ENCODE results near the gene PET100. TPM values are rescaled to one million over a fixed set of nuclear protein-coding genes. Genes with fewer than 3 reads are reported as not detected.

Gene PET100
- total RNA-seq, 6 experiments from 2014 or later: 82.1 to 138 (median 110) TPM

DNA sequence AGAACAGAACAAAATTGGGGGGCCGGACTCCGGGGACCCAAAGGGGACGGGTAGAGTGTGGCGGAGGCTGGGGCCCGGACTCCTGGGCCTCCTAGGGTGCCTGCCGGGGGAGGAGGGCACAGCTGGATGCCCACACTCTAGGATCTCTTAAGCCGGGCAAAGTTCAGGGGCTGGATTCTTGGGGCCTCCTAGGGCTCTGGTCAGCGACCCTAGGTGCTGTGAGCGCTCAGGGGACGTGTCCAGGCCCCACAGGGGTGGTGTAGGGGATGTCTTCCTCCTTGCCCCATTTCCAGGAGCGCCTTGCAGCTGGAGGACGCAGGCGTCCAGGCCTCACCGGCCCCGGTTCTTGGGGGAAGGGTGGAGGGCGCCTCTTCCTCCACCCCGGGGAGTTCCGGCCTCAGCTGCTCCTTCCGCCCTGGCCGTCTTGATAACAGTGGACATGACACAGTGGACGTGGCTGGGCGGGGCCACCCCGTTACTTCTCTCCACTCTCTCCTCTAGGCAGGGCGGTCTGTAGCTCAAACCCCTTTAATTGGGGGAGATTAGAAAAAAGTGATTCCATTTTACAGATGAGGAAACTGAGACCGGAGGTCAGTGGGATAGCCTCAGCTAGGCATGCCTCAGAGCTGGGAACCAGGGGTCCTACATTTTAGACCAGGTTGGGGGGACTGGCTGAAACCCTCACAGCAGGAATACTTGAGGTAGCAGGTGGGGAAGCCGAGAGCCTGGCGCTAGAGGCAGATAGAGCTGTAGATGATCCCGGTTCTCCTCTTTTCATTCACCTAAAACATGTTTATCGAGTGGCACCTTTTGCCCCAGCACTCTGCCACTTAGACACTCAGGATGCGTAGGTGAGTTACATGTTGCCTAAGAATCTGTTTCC lies 8.0 kb downstream of the PET100 start:
- TF ChIP-seq, protein P1, sequence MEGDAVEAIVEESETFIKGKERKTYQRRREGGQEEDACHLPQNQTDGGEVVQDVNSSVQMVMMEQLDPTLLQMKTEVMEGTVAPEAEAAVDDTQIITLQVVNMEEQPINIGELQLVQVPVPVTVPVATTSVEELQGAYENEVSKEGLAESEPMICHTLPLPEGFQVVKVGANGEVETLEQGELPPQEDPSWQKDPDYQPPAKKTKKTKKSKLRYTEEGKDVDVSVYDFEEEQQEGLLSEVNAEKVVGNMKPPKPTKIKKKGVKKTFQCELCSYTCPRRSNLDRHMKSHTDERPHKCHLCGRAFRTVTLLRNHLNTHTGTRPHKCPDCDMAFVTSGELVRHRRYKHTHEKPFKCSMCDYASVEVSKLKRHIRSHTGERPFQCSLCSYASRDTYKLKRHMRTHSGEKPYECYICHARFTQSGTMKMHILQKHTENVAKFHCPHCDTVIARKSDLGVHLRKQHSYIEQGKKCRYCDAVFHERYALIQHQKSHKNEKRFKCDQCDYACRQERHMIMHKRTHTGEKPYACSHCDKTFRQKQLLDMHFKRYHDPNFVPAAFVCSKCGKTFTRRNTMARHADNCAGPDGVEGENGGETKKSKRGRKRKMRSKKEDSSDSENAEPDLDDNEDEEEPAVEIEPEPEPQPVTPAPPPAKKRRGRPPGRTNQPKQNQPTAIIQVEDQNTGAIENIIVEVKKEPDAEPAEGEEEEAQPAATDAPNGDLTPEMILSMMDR (IDR thresholded peaks at IDR 0.05): no peak
- Mint-ChIP-seq H3K9me3 (peaks cover 4% of the 10 kb centered on the region; the same call in 1 of the 2 replicates), H3K27ac (no peak overlapping the region), H3K4me3 (no peak overlapping the region), H3K36me3 (ENCODE audit: low read depth) (no peaks in the 10 kb centered on the region), H3K4me1 (ENCODE audit: low read depth) (no peaks in the 10 kb centered on the region), H3K27me3 (ENCODE audit: insufficient read depth) (peaks cover 4% of the 10 kb centered on the region)
- DNase-seq: no peak

DNA sequence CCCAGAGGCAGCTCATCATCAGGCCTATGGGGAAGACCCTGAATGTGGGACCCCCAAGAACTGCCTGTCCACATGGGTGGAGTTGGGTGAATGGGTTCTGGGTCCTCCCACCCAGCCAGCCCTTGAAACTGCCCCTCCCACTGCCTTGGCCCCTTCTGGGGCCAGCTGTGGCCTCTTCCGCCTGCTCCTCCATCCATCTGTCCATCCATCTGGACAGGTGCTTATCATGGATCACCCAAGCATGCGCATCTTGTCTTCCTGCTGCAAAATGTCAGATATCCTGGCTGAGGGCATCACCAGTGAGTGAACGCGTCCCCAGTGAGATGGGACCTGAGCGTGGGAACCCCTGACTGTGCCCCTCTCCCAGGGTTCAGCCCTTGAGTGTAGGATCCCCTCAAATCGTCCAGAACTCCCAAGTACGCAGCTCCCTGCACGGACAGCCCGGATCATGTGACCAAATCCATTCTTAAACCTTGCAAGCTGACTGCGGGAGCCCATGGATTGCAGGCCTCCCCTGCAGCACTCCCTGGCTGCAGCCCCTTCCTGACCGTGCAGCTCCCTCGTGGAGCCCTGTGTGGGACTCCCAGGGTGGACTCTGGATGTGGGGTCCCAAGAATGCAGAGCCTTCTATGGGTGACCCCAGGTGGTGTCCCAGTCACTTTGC lies 9.3 kb downstream of the PET100 start:
- TF ChIP-seq, protein P1 (IDR thresholded peaks at IDR 0.05): no peak
- Mint-ChIP-seq H3K27me3 (ENCODE audit: insufficient read depth) (peaks cover 4% of the 10 kb centered on the region), H3K4me3 (no peak overlapping the region), H3K4me1 (ENCODE audit: low read depth) (no peaks in the 10 kb centered on the region), H3K27ac (no peak overlapping the region), H3K36me3 (ENCODE audit: low read depth) (no peaks in the 10 kb centered on the region), H3K9me3 (peaks cover 4% of the 10 kb centered on the region; the same call in 1 of the 2 replicates)
- no peak for DNase-seq

DNA sequence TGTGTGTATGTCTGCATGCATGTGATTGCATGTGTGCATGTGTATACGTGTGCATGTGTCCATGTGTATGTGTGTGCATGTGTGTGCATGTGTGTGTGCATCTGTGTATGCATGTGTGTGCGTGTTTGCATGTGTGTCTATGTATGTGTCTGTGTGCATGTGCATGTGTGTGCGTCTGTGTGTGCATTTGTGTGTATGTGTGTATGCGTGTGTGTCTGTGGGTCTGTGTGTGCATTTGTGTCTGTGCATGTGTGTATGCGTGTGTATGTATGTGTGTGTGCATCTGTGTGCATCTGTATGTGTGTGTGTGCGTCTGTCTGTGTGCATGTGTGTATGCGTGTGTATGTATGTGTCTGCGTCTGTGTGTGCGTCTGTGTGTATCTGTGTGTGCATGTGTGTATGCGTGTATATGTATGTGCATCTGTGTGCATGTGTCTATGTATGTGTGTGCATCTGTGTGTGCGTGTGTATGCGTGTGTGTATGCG lies 10.3 kb downstream of the PET100 start:
- Mint-ChIP-seq H3K27me3 (ENCODE audit: insufficient read depth) (peaks cover 4% of the 10 kb centered on the region), H3K36me3 (ENCODE audit: low read depth) (no peaks in the 10 kb centered on the region), H3K9me3 (peaks cover 4% of the 10 kb centered on the region; the same call in 1 of the 2 replicates), H3K27ac (no peak overlapping the region), H3K4me3 (no peak overlapping the region), H3K4me1 (ENCODE audit: low read depth) (no peaks in the 10 kb centered on the region)
- TF ChIP-seq, protein P1 (IDR thresholded peaks at IDR 0.05): no peak
- no peak for DNase-seq

DNA sequence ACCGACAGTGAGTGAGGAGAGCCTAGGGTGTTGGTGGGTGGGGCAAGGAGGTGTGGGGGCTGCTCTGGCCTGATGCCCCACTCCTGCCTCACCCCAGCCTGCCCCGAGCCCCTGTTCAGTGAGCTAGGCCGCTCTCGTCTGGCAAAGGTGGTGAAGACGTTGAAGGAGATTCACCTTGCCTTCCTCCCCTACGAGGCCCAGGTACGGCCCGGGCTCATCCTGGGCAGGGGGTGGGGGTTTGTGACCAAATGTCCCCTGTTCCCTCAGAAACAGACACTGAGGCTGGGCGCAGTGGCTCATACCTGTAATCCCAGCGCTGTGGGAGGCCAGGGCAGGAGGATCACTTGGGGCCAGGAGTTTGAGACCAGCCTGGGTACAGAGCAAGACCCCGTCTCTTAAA lies 11.2 kb downstream of the PET100 start:
- Mint-ChIP-seq H3K27ac (no peak overlapping the region), H3K4me3 (no peak overlapping the region)
- TF ChIP-seq, protein P1 (IDR thresholded peaks at IDR 0.05): no peak

DNA sequence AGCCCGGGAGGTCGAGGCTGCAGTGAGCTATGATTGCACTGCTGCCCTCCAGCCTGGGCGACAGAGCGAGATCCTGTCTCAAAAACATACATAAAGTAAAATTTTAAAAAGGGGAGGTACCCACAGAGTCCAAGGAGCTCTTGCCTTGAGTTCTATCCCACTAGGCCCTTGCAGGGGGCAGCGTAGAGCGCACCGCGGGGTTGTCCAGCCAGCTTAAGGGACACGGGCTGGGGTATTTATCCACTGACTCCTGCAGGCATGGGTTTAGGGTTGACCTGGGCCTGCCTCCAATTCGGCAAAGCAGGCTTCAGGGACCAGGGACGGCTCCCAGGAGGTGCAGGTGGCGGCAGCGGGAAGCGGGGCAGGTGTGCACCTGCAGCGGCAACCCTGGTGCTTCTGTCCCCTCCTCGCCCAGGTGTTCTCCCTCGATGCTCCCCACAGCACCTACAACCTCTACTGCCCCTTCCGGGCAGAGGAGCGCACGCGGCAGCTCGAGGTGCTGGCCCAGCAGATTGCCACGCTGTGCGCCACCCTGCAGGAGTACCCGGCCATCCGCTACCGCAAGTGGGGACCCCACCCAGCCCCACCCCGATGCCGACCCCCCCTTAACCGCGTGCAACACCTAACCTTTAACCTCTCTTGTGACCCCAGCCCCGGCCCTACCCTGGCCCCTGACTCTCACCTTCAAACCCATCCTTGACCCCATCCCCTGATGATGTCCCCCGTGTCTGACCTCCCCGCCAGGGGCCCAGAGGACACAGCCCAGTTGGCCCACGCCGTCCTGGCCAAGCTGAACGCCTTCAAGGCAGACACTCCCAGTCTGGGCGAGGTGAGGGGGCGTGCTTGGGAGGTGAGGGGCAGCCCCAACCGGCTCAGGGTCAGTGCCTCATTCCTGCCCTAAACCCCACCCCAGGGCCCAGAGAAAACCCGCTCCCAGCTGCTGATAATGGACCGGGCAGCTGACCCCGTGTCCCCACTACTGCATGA lies 12.0 kb downstream of the PET100 start:
- H3K36me3 Mint-ChIP-seq (ENCODE audit: low read depth): no peaks in the 10 kb centered on the region
- H3K9me3 Mint-ChIP-seq: peaks cover 4% of the 10 kb centered on the region; the same call in 1 of the 2 replicates
- TF ChIP-seq, protein P1 (IDR thresholded peaks at IDR 0.05): no peak
- H3K27me3 Mint-ChIP-seq (ENCODE audit: insufficient read depth): peaks cover 11% of the 10 kb centered on the region
- H3K27ac Mint-ChIP-seq: no peak overlapping the region
- no peaks in the 10 kb centered on the region for H3K4me1 Mint-ChIP-seq (ENCODE audit: low read depth)
- no peak for DNase-seq
- H3K4me3 Mint-ChIP-seq: no peak overlapping the region

More for the DNA sequence above, 11.2 kb downstream of the PET100 start:
- Mint-ChIP-seq H3K4me1 (ENCODE audit: low read depth) (no peaks in the 10 kb centered on the region), H3K9me3 (peaks cover 4% of the 10 kb centered on the region; the same call in 1 of the 2 replicates), H3K36me3 (ENCODE audit: low read depth) (no peaks in the 10 kb centered on the region), H3K27me3 (ENCODE audit: insufficient read depth) (peaks cover 9% of the 10 kb centered on the region)
- no peak for DNase-seq
